ENCODE data around the gene BEST4. TPM values are rescaled to one million over a fixed set of nuclear protein-coding genes. Genes with fewer than 3 reads are reported as not detected.
"Not testable (repeated sequence)": the region's sequence is repeated elsewhere in the genome, so short reads cannot be mapped to it uniquely, and the experiment has no call there.

BEST4 gene
- total RNA-seq, 1 donor from 2014 or later: 0.36 TPM

- peak; percentile 86 for DNase-seq (ENCODE audit: low spot score)
Measured at GRCh38 chr1:44819608-44820327, 31.8 kb upstream of the BEST4 start.

- no peak for DNase-seq (ENCODE audit: low spot score)
Measured at GRCh38 chr1:44819196-44819607, 31.2 kb upstream of the BEST4 start.

- no peak for DNase-seq (ENCODE audit: low spot score)
Measured at GRCh38 chr1:44817771-44818495, 30.0 kb upstream of the BEST4 start.

- no peak for DNase-seq (ENCODE audit: low spot score)
Measured at GRCh38 chr1:44817307-44817706, 29.3 kb upstream of the BEST4 start.

- DNase-seq (ENCODE audit: low spot score): not testable (repeated sequence)
Measured at GRCh38 chr1:44815926-44816325, 28.0 kb upstream of the BEST4 start.

- no peak for DNase-seq (ENCODE audit: low spot score)
Measured at GRCh38 chr1:44812822-44813543, 25.0 kb upstream of the BEST4 start.

GRCh38 chr1:44811234-44811633, 23.3 kb upstream of the BEST4 start:
- no peak for DNase-seq (ENCODE audit: low spot score)

- DNase-seq (ENCODE audit: low spot score): not testable (repeated sequence)
Measured at GRCh38 chr1:44810762-44811105, 22.8 kb upstream of the BEST4 start.

- DNase-seq (ENCODE audit: low spot score): no peak
Measured at GRCh38 chr1:44810101-44810761, 22.3 kb upstream of the BEST4 start.

GRCh38 chr1:44808938-44809917, 21.3 kb upstream of the BEST4 start:
- DNase-seq (ENCODE audit: low spot score): no peak

GRCh38 chr1:44808063-44808937, 20.3 kb upstream of the BEST4 start, which contains the start of gene BTBD19:
BTBD19 (plus strand) TSS chr1:44808523; CDS start chr1:44808821, 298 bp downstream.
- DNase-seq (ENCODE audit: low spot score): peak; percentile 83

GRCh38 chr1:44807364-44808062, 19.5 kb upstream of the BEST4 start:
- peak; percentile 98 for DNase-seq (ENCODE audit: low spot score)

GRCh38 chr1:44806704-44807363, 18.9 kb upstream of the BEST4 start, which contains the start of gene DYNLT4:
DYNLT4 (minus strand) TSS chr1:44807351; CDS start chr1:44806668, 683 bp downstream.
- DNase-seq (ENCODE audit: low spot score): no peak

- no peak for DNase-seq (ENCODE audit: low spot score)
Measured at GRCh38 chr1:44806025-44806703, 18.2 kb upstream of the BEST4 start.

- DNase-seq (ENCODE audit: low spot score): no peak
Measured at GRCh38 chr1:44805311-44806024, 17.5 kb upstream of the BEST4 start.

GRCh38 chr1:44803312-44804095, 15.5 kb upstream of the BEST4 start:
- DNase-seq (ENCODE audit: low spot score): no peak

GRCh38 chr1:44803062-44803311, 15.0 kb upstream of the BEST4 start:
- no peak for DNase-seq (ENCODE audit: low spot score)

Data from ureter (tissue), 1 donor.